GM04504 (cell line): ENCODE data around the gene PTPRR.

ENCODE experiments used
- DNase-seq: peaks from one replicate; pipeline ENCODE4 v3.0.0-alpha.2; 2012; ENCODE audit warnings: low read depth

Gene PTPRR

DNA sequence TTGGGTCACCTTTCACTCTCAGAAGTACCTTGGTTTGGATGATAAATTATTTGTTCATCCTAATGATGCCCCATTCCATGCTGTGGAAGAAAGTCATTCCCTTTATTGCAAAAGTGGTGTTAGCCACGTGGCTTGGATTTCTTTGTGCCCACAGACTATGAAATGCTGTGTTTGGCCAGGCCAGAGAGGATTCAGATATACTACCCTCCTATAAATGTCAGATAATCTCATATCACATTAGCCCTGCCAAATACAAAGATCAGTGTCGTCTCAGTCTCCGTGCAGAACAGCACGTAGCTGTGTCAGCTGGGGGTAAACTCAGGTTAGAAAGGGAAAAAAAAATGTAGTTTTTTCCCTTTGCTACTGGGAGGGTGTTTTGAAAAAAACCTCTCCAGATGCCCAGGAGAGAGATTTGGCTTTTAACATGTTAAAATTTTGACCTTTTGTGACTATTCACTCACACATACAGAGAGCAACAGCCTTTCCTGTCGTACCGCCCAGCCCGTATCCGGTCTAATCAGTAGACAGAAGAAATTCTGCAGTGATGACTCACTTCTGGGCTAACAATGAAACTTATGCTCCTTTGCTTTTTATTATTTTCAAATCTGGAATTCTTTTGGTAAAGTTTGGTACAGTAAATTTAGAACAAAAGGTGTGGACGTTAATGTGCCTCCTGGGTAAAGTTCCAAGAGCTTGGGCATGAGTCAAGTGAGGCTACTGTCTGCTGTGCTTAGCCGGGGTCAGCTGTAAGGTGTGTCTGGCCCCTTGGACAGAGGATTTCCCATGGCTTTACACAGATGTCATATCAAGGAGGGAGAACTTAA, 274.8 kb downstream of the PTPRR start:
- DNase-seq: peak; percentile 62

DNA sequence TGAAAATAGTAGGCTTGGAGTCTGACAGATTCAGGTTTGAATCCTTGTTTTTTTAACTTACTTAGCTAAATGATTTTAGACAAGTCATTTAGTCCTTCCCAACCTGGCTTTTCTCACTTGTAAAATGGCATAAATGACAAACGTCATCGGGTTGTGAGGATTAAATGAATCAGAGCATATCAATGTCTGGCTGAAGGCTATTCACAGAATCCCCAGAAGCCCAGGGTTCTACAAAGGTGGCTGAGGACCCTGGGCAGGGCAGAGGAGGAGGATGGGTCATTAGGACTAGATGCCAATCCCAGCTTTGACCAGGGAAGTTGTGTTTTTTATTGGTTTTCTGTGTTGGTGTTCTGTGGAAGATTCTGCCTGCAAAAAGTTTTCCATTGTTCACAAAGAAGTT, 275.7 kb downstream of the PTPRR start:
- no peak for DNase-seq

DNA sequence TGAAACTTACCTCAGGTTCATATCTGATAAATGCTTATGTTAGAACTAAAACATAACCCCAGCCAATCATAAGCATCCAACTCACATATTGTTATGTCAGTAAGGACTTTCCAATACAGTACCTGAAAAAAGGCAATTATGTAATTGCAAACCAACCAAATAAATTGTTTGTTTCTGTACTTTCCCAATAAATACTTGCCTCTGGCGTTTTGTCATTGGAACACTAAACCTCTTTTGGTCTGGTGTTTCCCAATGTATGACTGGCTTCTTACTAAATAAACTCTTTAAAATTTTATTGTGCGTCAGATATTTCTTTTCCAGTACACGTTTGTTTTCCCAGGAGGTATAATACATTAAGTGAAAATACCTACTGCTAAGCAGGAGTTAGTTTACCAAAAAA, 276.6 kb downstream of the PTPRR start:
- no peak for DNase-seq

DNA sequence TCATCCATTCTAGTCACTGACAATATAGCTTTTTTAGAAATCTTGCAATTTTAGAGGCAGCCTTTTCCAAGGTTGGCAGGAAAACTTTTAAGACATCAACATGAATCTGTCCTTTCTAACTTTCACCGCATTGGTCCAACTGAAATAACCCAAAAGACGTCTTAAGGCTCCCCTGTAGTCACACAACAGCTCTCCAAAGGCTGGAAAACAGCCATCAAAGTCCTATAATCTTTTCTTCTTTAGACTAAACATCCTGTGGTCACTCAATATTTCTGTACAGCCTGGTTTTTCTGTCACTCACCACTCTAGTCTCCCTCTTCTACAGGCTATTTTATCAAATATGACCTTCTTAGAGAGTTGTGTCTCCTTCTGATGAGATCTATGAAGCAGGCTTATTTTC, 278.8 kb downstream of the PTPRR start:
- no peak for DNase-seq

DNA sequence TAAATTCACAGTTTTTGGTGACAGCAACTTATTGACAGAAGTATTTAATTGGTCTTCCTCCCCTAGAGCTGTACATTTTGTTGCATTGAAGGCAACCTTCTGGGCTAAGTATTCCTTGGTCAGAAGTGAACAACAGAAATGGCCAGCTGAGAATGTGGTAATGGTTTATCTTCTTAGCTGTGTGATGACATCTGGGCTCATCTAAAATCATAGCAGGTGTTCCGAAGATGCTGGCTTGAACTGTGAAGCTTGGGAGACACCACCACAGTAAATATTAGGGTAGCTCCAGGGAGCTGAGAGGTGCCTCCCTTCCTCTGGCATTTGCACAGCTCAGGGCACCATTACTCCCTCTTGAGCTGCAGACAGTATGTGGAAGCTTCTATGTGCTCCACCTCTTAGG, 279.6 kb downstream of the PTPRR start:
- DNase-seq: no peak

DNA sequence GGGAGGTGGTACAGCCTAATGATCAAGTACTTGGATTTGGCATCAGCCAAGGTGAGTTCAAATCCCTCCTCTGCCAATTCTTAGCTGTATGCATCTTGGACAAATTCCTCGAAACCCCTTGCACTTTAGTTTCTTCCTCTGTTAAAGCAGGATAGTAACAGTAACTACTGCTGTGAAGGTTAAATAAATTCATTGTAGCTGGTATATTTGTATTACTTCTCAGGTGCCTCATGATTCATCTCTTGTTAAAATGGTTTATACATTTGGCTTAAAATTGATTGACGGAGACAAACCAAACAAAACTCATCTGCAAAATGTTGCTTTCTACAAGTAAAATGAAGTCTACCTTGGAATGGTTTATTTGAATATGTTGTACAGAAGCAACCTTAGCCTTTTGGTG, 281.0 kb downstream of the PTPRR start:
- DNase-seq: no peak

DNA sequence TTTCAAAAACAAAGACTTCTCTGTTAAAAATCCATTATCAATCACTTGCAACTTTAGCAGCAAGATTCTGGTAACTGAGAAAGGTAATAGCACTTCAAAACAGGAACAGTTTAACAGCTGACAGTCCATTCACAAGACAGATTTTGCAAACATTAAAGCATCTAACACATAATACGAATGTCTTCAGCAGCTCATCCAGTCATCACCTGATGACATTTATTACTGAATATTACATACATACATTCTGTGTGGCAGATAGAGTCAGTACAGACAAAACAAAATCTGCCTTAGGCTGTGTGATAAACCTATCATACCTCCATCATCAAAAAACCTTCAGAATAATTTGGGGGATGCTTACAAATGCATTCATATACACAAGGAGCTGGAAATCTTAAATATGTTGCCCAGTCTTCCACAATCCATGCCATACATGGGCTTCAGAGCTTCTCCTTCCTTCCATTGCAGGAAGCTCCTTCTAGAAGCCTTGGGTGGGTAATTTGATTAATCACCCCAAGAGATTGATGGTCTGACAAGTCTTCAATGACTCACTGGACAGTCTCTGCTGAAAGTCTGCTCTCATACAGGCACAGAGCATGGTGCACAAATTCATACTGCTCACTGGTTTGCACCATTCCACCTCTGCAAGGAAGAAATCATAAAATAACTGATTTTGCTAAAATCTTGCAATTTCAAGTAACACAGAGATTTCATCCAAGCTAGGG, 281.7 kb downstream of the PTPRR start:
- DNase-seq: no peak

DNA sequence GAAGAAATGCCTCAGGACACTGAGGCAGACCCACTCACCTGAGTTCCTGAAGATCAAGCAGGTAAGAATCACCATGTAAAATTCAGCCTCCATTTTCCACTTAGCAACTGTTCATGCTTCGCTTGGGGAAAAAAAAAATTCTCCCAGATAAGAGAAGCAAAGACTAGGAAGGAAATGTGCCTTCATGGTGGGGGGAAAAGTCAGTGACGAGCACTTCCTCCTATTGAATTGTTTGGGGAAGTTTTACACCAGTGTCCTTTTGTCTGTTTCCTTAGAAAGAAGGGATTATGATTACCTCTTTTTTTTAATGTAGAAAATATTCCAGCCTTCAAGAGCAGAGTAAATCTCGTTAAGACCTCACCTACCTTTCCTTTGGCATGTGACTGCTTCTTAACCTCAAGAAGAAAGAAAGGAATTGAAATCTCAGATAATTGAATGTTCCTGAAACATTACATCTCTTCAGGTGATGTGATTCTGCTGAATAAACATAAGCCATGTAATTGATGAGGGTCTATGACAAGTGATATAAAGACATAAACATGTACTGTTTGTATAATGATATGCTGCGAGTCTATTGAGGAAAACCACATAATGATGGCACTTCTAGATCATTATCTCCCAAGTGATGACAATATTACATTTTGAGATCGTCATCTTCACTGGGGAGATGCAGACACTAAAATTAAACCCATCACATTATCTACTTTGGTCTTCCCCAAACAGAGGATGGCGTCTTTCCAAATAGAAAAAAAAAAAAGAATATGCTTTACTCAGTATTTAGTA, 283.0 kb downstream of the PTPRR start, which contains the start of gene PTPRB:
Gene PTPRB, minus strand, starts transcription at position 127 of the 783 bp plus-strand sequence. Its CDS starts 34 bp downstream, at position 93.
- no peak for DNase-seq

DNA sequence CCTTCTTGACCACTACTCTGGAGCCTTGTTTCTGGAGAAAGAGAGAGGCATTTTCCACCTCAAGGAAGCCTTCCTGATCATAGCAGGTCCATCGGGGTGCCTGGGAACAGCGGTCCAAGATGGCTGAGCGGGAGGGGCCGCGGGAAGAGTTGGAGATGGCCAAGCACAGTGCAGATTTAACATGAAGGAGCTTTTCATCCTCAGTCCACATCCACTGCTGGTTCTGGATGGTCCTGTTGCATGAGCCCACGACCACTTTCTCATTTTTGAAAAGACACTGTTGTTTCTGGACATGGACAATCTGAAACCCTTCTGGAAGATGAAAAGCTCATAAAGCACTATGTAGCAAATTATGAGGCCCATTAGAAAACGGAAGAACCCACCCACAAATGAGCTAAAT, 284.8 kb downstream of the PTPRR start:
- no peak for DNase-seq

DNA sequence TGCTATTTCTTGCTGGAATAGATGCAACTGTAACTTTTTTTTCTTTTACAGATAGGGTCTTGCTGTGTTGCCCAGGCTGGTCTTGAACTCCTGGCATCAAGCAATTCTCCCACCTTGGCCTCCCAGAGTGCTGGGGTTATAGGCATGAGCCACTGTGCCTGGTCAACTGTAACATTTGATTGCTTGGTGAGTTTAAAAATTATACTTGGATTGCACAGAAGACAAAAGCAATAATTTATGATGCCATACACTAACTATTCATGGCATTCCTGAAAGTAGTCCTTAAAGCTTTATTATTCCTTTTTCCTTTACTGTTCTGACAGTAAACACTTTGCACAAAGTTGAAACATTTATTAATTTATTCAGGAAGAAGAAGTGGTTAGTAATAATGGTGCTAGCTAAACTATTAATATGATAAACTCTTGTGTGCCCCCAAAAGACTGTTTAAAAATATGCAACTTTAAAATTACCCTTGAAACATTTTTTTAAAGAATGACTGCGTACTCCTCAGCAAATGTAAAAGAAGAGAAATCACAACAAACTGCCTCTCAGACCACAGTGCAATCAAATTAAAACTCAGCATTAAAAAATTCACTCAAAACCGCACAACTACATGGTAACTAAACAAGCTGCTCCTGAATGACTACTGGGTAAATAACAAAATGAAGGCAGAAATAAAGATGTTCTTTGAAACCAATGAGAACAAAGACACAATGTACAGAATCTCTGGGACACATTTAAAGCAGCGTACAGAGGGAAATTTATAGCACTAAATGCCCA, 291.6 kb downstream of the PTPRR start:
- DNase-seq: no peak

DNA sequence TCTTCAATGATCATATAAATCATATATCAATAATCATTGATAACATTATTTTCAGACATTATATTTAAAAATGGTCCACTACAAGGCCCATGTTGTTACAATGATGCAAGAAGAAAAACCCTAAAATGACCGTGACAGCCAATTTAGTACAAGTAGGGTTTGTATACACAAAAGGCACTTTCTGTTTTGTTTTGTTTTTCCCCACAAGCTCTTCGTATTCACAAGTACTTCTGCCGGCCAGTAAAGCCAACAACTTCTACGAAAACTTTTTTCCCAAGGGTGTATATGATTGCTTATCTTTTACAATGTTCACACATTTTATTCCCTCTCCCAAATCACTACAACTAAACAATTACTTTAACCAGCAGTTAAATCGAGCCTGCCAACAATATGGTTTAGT, 292.9 kb downstream of the PTPRR start:
- no peak for DNase-seq

DNA sequence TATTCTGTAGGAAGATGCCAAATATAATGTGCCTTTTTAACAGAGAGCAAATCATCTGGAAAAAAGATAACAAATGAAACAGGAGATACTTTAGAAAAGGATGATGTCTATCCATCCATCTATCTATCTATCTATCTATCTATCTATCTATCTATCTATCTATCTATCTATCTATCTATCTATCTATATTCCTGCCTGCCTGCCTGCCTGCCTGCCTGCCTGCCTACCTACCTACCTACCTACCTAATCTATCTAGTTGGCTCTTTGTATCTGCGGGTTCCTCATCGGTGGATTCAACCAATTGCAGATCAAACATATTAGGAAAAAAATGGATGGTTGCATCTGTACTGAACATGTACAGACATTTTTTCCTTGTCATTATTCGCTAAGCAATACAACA, 294.4 kb downstream of the PTPRR start:
- no peak for DNase-seq

DNA sequence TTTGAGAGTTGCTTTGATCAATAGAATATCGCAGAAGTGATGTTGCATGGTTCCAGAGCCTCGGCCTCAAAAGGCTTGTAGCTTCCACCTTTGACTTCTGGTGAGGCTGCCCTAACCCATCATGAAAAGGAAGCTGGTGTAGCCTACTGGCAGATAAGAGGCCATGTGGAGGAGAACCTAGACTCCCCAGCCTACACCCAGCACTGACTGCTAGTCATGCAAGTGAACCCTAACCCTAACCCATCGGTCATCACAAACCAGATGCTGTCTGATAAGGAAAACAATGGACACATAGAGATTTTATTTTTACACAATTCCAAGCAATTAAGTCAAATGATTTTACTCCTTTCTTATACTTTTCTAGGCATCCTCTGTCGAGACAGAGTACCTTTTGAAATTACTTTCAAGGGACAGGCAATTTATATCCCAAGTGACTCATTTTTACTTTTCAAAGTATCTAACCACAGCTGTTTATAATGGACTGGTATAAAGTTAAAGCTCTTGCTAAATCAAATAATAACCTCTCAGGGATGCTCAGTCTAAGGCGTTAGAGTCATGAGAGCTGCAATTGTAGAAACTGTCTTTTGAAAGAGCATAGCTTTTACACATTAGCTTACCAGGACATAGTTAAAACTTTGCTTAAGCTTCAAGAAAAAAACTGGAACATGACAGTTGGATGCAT, 300.9 kb downstream of the PTPRR start:
- DNase-seq: no peak

DNA sequence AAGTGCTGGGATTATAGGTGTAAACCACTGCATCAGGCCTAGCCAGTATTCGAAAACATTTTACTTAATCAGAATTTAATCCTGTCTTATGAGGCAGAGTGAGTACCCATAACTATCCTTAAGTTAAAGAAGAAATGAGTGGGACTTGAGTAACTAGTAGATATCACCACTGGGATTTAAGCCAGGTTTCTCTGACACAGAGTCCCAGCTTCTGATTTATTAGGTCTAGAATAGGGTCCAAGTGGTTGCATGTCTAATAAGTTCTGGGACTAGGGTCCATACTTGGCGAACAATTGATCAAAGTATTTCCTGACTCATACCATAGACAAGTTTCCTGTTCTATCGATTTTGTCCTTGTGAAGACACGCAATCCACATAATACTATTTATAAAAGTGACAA, 302.2 kb downstream of the PTPRR start:
- no peak for DNase-seq

DNA sequence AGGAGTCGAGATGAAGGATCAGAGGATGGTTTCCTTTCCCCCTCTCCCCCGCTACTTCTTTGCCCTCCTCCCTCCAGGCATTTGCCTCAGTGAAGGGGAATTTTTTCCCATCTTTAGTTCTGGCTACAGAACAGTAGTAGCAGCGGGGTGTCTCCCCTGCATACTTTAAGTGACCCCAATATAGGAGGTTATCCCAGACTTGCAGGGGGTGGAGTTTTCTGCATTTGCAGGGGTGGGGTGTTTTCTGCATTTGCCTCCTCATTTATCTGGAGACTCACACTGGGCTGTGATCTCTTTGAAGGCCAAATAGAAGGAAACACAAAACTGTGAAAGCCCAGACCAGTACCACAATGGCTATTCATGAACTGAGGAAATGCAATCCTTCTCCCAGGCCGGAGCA, 303.1 kb downstream of the PTPRR start:
- DNase-seq: no peak

DNA sequence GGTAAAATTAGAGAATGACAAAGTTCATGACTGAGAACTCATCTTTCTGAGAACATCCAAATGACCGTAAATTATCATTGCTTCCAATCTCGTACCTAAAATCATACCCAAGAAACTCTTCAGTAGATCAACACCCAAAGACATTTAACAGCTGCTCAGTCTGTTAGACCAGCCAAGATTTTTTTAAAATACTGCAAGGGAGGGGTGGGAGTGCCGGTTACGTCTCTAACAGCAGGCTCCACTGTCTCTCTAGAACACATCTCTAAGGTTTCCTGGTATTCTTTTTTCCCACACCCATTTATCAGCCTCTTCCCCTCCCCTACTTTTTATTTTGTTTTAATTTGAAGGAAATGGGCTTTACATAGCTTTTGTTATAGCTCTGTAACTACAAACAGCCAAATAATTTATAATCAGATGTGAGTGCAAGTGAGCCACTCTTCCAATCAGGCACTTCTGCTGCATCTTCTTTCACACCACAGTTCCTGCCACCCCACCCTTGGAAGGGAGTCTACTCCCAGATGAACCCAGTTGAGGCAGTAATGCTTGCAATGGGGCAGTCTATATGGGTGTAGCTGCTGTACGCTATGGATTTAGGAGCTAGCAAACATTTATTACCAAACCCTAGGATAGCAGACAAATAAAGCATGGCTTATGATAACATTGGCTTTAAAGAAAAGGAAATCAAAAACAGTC, 305.2 kb downstream of the PTPRR start:
- no peak for DNase-seq

DNA sequence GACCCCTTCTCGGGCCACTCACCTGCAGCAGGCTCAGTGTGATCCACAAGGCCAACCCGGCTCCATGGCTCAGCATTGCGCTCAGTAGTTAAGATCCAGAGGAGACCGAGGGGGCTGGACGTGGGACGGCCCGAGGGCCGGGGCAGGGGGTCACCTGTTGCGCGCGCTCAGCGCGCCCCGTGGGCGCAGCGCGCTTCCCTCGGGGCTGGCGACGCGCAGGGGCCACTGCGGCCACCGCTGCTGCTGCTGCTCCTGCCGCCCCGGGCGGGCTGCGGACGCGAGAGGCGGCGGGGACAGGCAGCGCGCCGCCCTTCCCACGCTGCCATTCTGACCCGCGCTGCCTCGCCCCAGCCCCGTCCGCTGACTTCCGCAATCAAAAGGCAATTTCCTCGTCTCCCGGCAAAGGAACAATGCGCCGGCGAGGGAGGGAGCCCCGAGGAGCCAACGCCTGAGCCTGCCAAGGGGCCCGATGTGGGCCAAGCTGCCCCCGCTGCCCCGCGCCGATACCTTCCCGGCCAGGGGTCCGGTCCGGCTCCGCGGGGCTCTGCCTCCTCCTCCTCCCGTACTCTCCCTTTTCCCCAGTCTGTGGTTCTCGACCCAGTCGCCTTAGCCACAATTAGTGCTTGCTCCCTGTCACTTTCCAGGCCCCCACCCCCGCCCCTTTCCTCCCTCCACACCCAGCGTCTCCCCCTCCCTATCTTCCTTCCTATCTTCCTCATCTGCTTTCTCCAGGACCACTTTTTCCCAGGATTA, 310.6 kb downstream of the PTPRR start:
- no peak for DNase-seq

DNA sequence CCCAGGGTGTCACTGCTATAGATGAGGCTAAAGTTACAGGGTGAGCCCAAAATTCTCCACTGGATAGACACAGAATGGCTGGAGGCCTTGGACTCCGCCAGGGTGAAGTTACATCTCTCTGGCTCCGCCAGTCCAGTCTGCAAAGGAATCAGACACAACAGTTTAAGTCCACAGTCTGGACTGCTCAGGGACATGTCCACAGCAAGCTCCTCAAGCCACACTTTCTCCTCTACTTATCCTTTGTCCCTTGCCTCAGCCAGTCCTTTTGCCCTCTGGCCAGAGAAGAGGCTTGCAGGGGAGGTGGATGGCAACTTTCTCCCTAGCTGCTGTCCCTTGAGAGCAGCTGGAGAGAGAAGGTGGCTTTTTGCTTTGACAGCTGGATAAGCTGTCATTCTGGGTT, 311.3 kb downstream of the PTPRR start:
- DNase-seq: no peak

DNA sequence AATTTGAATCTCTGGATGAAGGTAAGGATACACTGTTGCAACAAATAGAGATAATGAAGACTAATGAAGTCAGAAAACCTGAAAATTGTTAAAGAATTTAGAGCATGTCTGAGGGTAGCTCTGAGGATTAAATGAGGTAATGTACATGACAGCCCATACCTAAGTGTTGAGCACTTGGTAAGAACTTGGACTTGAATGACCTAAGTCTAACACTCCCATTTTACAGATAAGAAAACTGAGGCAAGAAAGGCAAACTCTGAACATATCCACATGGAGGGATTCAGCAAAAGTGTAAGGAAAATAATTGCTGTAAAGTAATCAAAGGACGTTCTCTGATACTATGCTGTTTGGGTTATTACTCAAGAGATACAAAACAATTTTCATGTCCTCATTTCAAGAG, 312.4 kb downstream of the PTPRR start:
- DNase-seq: no peak

DNA sequence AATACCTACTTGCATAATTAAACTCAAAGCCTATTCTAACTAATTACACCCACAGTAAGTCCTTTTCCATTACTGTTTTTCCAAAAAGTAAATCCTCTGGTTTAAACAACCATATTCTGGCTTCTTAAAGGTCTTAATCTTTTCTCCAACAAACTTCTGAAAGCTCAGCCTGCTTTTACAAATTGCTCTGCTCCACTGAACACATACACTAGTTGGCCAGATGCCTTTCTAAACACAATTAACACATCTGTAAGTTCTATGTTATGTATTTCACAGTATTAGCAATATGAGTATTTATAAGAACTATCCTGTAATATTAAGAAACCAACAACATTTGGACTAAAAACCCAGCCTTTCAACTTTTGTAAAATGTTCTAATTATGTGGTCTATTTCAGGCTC, 313.4 kb downstream of the PTPRR start:
- DNase-seq: no peak
